ENCODE results near the gene LMF1.

Gene LMF1

GRCh38 chr16:879986-880385, 90.8 kb downstream of the LMF1 start:
- H3K27ac ChIP-seq (ENCODE audit: low read depth, low read length, severe bottlenecking), result no peak overlapping the region
- H3K4me3 ChIP-seq (ENCODE audit: extremely low read depth, insufficient read depth, low read length, poor library complexity, severe bottlenecking), result no peak overlapping the region
- no peaks in the 10 kb centered on the region for H3K4me1 ChIP-seq (ENCODE audit: control insufficient read depth, insufficient read depth, low read length, poor library complexity, severe bottlenecking)
- no peaks in the 10 kb centered on the region for H3K36me3 ChIP-seq (ENCODE audit: control insufficient read depth, insufficient read depth, low read length)
- WGBS, 2 experiments (ENCODE audit: insufficient coverage in 2 of 2), result 90% methylated on average over 11 to 16 of the region's 16 CpGs
- peaks cover 11% of the 10 kb centered on the region for H3K9me3 ChIP-seq (ENCODE audit: control insufficient read depth, low read length)

- H3K36me3 ChIP-seq (ENCODE audit: control insufficient read depth, insufficient read depth, low read length), result no peaks in the 10 kb centered on the region
- peaks cover 7% of the 10 kb centered on the region for H3K9me3 ChIP-seq (ENCODE audit: control insufficient read depth, low read length)
- H3K4me3 ChIP-seq (ENCODE audit: extremely low read depth, insufficient read depth, low read length, poor library complexity, severe bottlenecking), result no peak overlapping the region
- no peaks in the 10 kb centered on the region for H3K4me1 ChIP-seq (ENCODE audit: control insufficient read depth, insufficient read depth, low read length, poor library complexity, severe bottlenecking)
- no peak overlapping the region for H3K27ac ChIP-seq (ENCODE audit: low read depth, low read length, severe bottlenecking)
- 96 to 97% methylated on average over 21 to 27 of the region's 27 CpGs for WGBS, 2 experiments (ENCODE audit: insufficient coverage in 2 of 2)
Measured at GRCh38 chr16:879461-879861, 91.3 kb downstream of the LMF1 start.

- H3K9me3 ChIP-seq (ENCODE audit: control insufficient read depth, low read length), result peaks cover 2% of the 10 kb centered on the region
- H3K4me1 ChIP-seq (ENCODE audit: control insufficient read depth, insufficient read depth, low read length, poor library complexity, severe bottlenecking), result no peaks in the 10 kb centered on the region
- no peaks in the 10 kb centered on the region for H3K36me3 ChIP-seq (ENCODE audit: control insufficient read depth, insufficient read depth, low read length)
- 91 to 95% methylated on average over 3 to 8 of the region's 14 CpGs for WGBS, 2 experiments (ENCODE audit: insufficient coverage in 2 of 2)
- no peak overlapping the region for H3K4me3 ChIP-seq (ENCODE audit: extremely low read depth, insufficient read depth, low read length, poor library complexity, severe bottlenecking)
- no peak overlapping the region for H3K27ac ChIP-seq (ENCODE audit: low read depth, low read length, severe bottlenecking)
Measured at GRCh38 chr16:878886-879285, 91.9 kb downstream of the LMF1 start.

GRCh38 chr16:878072-878784, 92.6 kb downstream of the LMF1 start:
- Histone ChIP-seq H3K4me1 (ENCODE audit: control insufficient read depth, insufficient read depth, low read length, poor library complexity, severe bottlenecking) (no peaks in the 10 kb centered on the region), H3K9me3 (ENCODE audit: control insufficient read depth, low read length) (no peaks in the 10 kb centered on the region), H3K36me3 (ENCODE audit: control insufficient read depth, insufficient read depth, low read length) (no peaks in the 10 kb centered on the region), H3K27ac (ENCODE audit: low read depth, low read length, severe bottlenecking) (no peak overlapping the region), H3K4me3 (ENCODE audit: extremely low read depth, insufficient read depth, low read length, poor library complexity, severe bottlenecking) (no peak overlapping the region)
- 81 to 82% methylated on average over 34 to 36 of the region's 44 CpGs for WGBS, 2 experiments (ENCODE audit: insufficient coverage in 2 of 2)

- Histone ChIP-seq H3K9me3 (ENCODE audit: control insufficient read depth, low read length) (no peaks in the 10 kb centered on the region), H3K36me3 (ENCODE audit: control insufficient read depth, insufficient read depth, low read length) (no peaks in the 10 kb centered on the region), H3K27ac (ENCODE audit: low read depth, low read length, severe bottlenecking) (no peak overlapping the region), H3K4me1 (ENCODE audit: control insufficient read depth, insufficient read depth, low read length, poor library complexity, severe bottlenecking) (no peaks in the 10 kb centered on the region), H3K4me3 (ENCODE audit: extremely low read depth, insufficient read depth, low read length, poor library complexity, severe bottlenecking) (no peak overlapping the region)
- WGBS, 2 experiments (ENCODE audit: insufficient coverage in 2 of 2), result 92 to 95% methylated on average over 30 of the region's 31 CpGs
Measured at GRCh38 chr16:877242-878071, 93.3 kb downstream of the LMF1 start.

- H3K9me3 ChIP-seq (ENCODE audit: control insufficient read depth, low read length), result no peaks in the 10 kb centered on the region
- H3K36me3 ChIP-seq (ENCODE audit: control insufficient read depth, insufficient read depth, low read length), result no peaks in the 10 kb centered on the region
- WGBS, 2 experiments (ENCODE audit: insufficient coverage in 2 of 2), result 90 to 93% methylated on average over 20 to 24 of the region's 25 CpGs
- no peak overlapping the region for H3K4me3 ChIP-seq (ENCODE audit: extremely low read depth, insufficient read depth, low read length, poor library complexity, severe bottlenecking)
- no peak overlapping the region for H3K27ac ChIP-seq (ENCODE audit: low read depth, low read length, severe bottlenecking)
- no peaks in the 10 kb centered on the region for H3K4me1 ChIP-seq (ENCODE audit: control insufficient read depth, insufficient read depth, low read length, poor library complexity, severe bottlenecking)
Measured at GRCh38 chr16:876523-877241, 94.1 kb downstream of the LMF1 start.

GRCh38 chr16:876041-876335, 94.8 kb downstream of the LMF1 start:
- Histone ChIP-seq H3K4me1 (ENCODE audit: control insufficient read depth, insufficient read depth, low read length, poor library complexity, severe bottlenecking) (no peaks in the 10 kb centered on the region), H3K9me3 (ENCODE audit: control insufficient read depth, low read length) (no peaks in the 10 kb centered on the region), H3K27ac (ENCODE audit: low read depth, low read length, severe bottlenecking) (no peak overlapping the region), H3K4me3 (ENCODE audit: extremely low read depth, insufficient read depth, low read length, poor library complexity, severe bottlenecking) (no peak overlapping the region), H3K36me3 (ENCODE audit: control insufficient read depth, insufficient read depth, low read length) (no peaks in the 10 kb centered on the region)
- 95 to 98% methylated on average over 15 to 22 of the region's 22 CpGs for WGBS, 2 experiments (ENCODE audit: insufficient coverage in 2 of 2)

- H3K9me3 ChIP-seq (ENCODE audit: control insufficient read depth, low read length), result no peaks in the 10 kb centered on the region
- no peaks in the 10 kb centered on the region for H3K4me1 ChIP-seq (ENCODE audit: control insufficient read depth, insufficient read depth, low read length, poor library complexity, severe bottlenecking)
- no peak overlapping the region for H3K27ac ChIP-seq (ENCODE audit: low read depth, low read length, severe bottlenecking)
- no peaks in the 10 kb centered on the region for H3K36me3 ChIP-seq (ENCODE audit: control insufficient read depth, insufficient read depth, low read length)
- 94 to 96% methylated on average over 25 to 26 of the region's 30 CpGs for WGBS, 2 experiments (ENCODE audit: insufficient coverage in 2 of 2)
- no peak overlapping the region for H3K4me3 ChIP-seq (ENCODE audit: extremely low read depth, insufficient read depth, low read length, poor library complexity, severe bottlenecking)
Measured at GRCh38 chr16:875182-876040, 95.4 kb downstream of the LMF1 start.

GRCh38 chr16:874366-875181, 96.2 kb downstream of the LMF1 start:
- Histone ChIP-seq H3K36me3 (ENCODE audit: control insufficient read depth, insufficient read depth, low read length) (no peaks in the 10 kb centered on the region), H3K4me3 (ENCODE audit: extremely low read depth, insufficient read depth, low read length, poor library complexity, severe bottlenecking) (no peak overlapping the region), H3K27ac (ENCODE audit: low read depth, low read length, severe bottlenecking) (no peak overlapping the region), H3K4me1 (ENCODE audit: control insufficient read depth, insufficient read depth, low read length, poor library complexity, severe bottlenecking) (no peaks in the 10 kb centered on the region), H3K9me3 (ENCODE audit: control insufficient read depth, low read length) (no peaks in the 10 kb centered on the region)
- WGBS, 2 experiments (ENCODE audit: insufficient coverage in 2 of 2), result 88 to 93% methylated on average over 37 to 48 of the region's 48 CpGs

All from mesodermal cell (in vitro differentiated cells).